H1 (cell line): ENCODE results near the gene ATP5F1E. TPM values are rescaled to one million over a fixed set of nuclear protein-coding genes. Genes with fewer than 3 reads are reported as not detected.

Experiments
- CTCF ChIA-PET: fragments of 300-600 bp; sonication (Branson Sonifier 250); formaldehyde crosslinking; loops from one replicate; lab custom pipeline; 2021; ENCODE audit not compliant: partially characterized antibody; lab: Charles Lee
- POLR2A ChIA-PET: fragments of 300-600 bp; sonication (Branson Sonifier 250); formaldehyde crosslinking; loops from one replicate; lab custom pipeline; 2021; ENCODE audit warnings: inconsistent platforms; ENCODE audit not compliant: partially characterized antibody; lab: Charles Lee
- DNase-seq, 2 experiments: peaks; one replicate each; pipeline versions ENCODE4 v3.0.0 to v3.0.0-alpha.2; 2010 to 2022; ENCODE audit warnings: low spot score in 2 of 2, low read depth in 1 of 2, mixed read lengths in 1 of 2
- FAIRE-seq: peaks from 2 replicates; lab custom pipeline; 2011; peaks lifted over from hg19 to GRCh38; lab: Jason Lieb, UNC
- H2AFZ ChIP-seq: 2 replicates; pipeline ENCODE4 v1.8.1; 2012; ENCODE audit warnings: low read length, inconsistent platforms
- H2AK5ac ChIP-seq: 2 replicates; pipeline ENCODE4 v1.6.1; 2013; ENCODE audit warnings: low read depth, low read length
- H2BK120ac ChIP-seq: replicated peaks from 2 replicates; pipeline ENCODE3; 2013; ENCODE audit warnings: low read depth, low read length, inconsistent platforms
- H2BK12ac ChIP-seq: 2 replicates; pipeline ENCODE4 v1.6.1; 2013; ENCODE audit warnings: low read depth, low read length
- H2BK15ac ChIP-seq: 2 replicates; pipeline ENCODE4 v1.6.1; 2013; ENCODE audit warnings: low read length
- H2BK20ac ChIP-seq: 2 replicates; pipeline ENCODE4 v1.6.1; 2013; ENCODE audit warnings: low read length
- H2BK5ac ChIP-seq: 2 replicates; pipeline ENCODE4 v1.6.1; 2013; ENCODE audit warnings: low read depth, low read length
- H3K14ac ChIP-seq: 2 replicates; pipeline ENCODE4 v1.6.1; 2013; ENCODE audit warnings: inconsistent platforms; ENCODE audit not compliant: insufficient read length
- H3K18ac ChIP-seq: 2 replicates; pipeline ENCODE4 v1.6.1; 2013; ENCODE audit warnings: low read length; ENCODE audit errors: extremely low read depth
- H3K23ac ChIP-seq: 2 replicates; pipeline ENCODE4 v1.6.1; 2013; ENCODE audit warnings: inconsistent platforms; ENCODE audit not compliant: insufficient read length
- H3K23me2 ChIP-seq: 2 replicates; pipeline ENCODE4 v1.6.1; 2013; ENCODE audit warnings: low read depth, low read length
- H3K27ac ChIP-seq: 2 replicates; pipeline ENCODE4 v1.6.1; 2011; ENCODE audit warnings: low read depth, low read length, inconsistent platforms
- H3K27me3 ChIP-seq, 4 experiments: replicated peaks in 1 of 4; 1 replicate in 1 of 4; 2 replicates in 3 of 4; pipeline versions ENCODE4 v1.6.1 to v1.8.1; 2011 to 2013; ENCODE audit warnings: low read length in 3 of 4, mild to moderate bottlenecking in 3 of 4, inconsistent platforms in 2 of 4, mixed read lengths in 2 of 4, moderate library complexity in 1 of 4; ENCODE audit not compliant: control insufficient read depth in 3 of 4, insufficient read depth in 3 of 4; ENCODE audit errors: extremely low read depth in 1 of 4
- H3K36me3 ChIP-seq, 4 experiments: 2 replicates each; pipeline versions ENCODE4 v1.6.1 to v1.8.1; 2011 to 2013; ENCODE audit warnings: mild to moderate bottlenecking in 4 of 4, low read length in 3 of 4, moderate library complexity in 2 of 4, control low read depth in 1 of 4, inconsistent platforms in 1 of 4; ENCODE audit not compliant: insufficient read depth in 4 of 4, control insufficient read depth in 2 of 4
- H3K4ac ChIP-seq: replicated peaks from 2 replicates; pipeline ENCODE3; 2013; ENCODE audit warnings: low read length, low read depth, mixed read lengths, inconsistent platforms; ENCODE audit not compliant: insufficient read length
- H3K4me1 ChIP-seq, 4 experiments: replicated peaks in 1 of 4; 1 replicate in 1 of 4; 2 replicates in 3 of 4; pipeline versions ENCODE4 v1.6.1 to v1.8.1; 2011 to 2013; ENCODE audit warnings: low read length in 3 of 4, inconsistent platforms in 2 of 4, mixed read lengths in 1 of 4; ENCODE audit not compliant: insufficient read depth in 4 of 4, control insufficient read depth in 3 of 4
- H3K4me2 ChIP-seq, 2 experiments: 2 replicates each; pipeline versions ENCODE4 v1.6.1 to v1.8.1; 2011 to 2013; ENCODE audit warnings: low read depth in 2 of 2, low read length in 2 of 2, control low read depth in 1 of 2, inconsistent platforms in 1 of 2, mild to moderate bottlenecking in 1 of 2; ENCODE audit not compliant: insufficient read depth in 1 of 2
- H3K4me3 ChIP-seq, 4 experiments: fragments of 200-600, 300-600 bp in 1 of 4; sonication (generic), shearing (Covaris generic), sonication (Bioruptor Twin) in 1 of 4; 2 replicates each; pipeline versions ENCODE4 v1.5.1 to v1.8.1; 2011 to 2016; ENCODE audit warnings: low read length in 4 of 4, low read depth in 3 of 4, control low read depth in 2 of 4, inconsistent platforms in 2 of 4, mild to moderate bottlenecking in 2 of 4, mixed read lengths in 1 of 4, moderate library complexity in 1 of 4; ENCODE audit not compliant: insufficient read depth in 2 of 4; ENCODE audit errors: extremely low read depth in 1 of 4
- H3K56ac ChIP-seq: replicated peaks from 2 replicates; pipeline ENCODE3; 2013; ENCODE audit warnings: low read depth, mild to moderate bottlenecking, mixed read lengths, low read length, inconsistent platforms; ENCODE audit not compliant: insufficient read length
- H3K79me1 ChIP-seq: 2 replicates; pipeline ENCODE4 v1.6.1; 2013; ENCODE audit warnings: low read depth, low read length, control low read depth
- H3K79me2 ChIP-seq, 2 experiments: 2 replicates each; pipeline versions ENCODE4 v1.6.1 to v1.8.1; 2012 to 2013; ENCODE audit warnings: low read length in 2 of 2, mild to moderate bottlenecking in 2 of 2, inconsistent platforms in 1 of 2; ENCODE audit not compliant: insufficient read depth in 2 of 2, control insufficient read depth in 1 of 2
- H3K9ac ChIP-seq, 4 experiments: replicated peaks in 1 of 4; 1 replicate in 1 of 4; 2 replicates in 3 of 4; pipeline versions ENCODE4 v1.6.1 to v1.8.1; 2011 to 2013; ENCODE audit warnings: low read depth in 3 of 4, low read length in 3 of 4, control low read depth in 2 of 4, mild to moderate bottlenecking in 2 of 4, moderate library complexity in 2 of 4, inconsistent platforms in 1 of 4; ENCODE audit errors: extremely low read depth in 1 of 4
- H3K9me3 ChIP-seq, 2 experiments: 2 replicates each; pipeline versions ENCODE4 v1.6.1 to v1.8.1; 2012 to 2013; ENCODE audit warnings: mild to moderate bottlenecking in 2 of 2, moderate library complexity in 2 of 2, control low read depth in 1 of 2, inconsistent platforms in 1 of 2, low read depth in 1 of 2, low read length in 1 of 2, mixed read lengths in 1 of 2; ENCODE audit not compliant: insufficient read depth in 2 of 2
- H4K20me1 ChIP-seq, 2 experiments: replicated peaks in 1 of 2; 2 replicates each; pipeline versions ENCODE3 to v1.8.1; 2011 to 2013; ENCODE audit warnings: inconsistent platforms in 2 of 2, low read length in 2 of 2, mild to moderate bottlenecking in 1 of 2; ENCODE audit not compliant: insufficient read depth in 2 of 2, control insufficient read depth in 1 of 2
- H4K5ac ChIP-seq: 2 replicates; pipeline ENCODE4 v1.6.1; 2013; ENCODE audit warnings: low read length, low read depth, mixed read lengths, inconsistent platforms; ENCODE audit not compliant: insufficient read length
- H4K8ac ChIP-seq: 2 replicates; pipeline ENCODE4 v1.8.0; 2013; ENCODE audit warnings: mild to moderate bottlenecking, moderate library complexity, low read length, inconsistent platforms; ENCODE audit not compliant: insufficient read depth; ENCODE audit errors: extremely low read depth
- H4K91ac ChIP-seq: replicated peaks from 2 replicates; pipeline ENCODE3; 2013; ENCODE audit warnings: low read length, mixed read lengths, inconsistent platforms; ENCODE audit not compliant: insufficient read length
- BACH1 ChIP-seq: IDR thresholded peaks from 2 replicates; pipeline ENCODE4 v1.6.1; 2012; ENCODE audit warnings: low read length, improper control_type of control experiment
- EZH2 ChIP-seq: fragments of 200-600 bp; sonication (generic); IDR thresholded peaks from 2 replicates; pipeline ENCODE4 v1.7.1; 2012; ENCODE audit warnings: low read depth, mild to moderate bottlenecking, moderate library complexity, low read length, inconsistent platforms; ENCODE audit not compliant: severe bottlenecking
- FOSL1 ChIP-seq: IDR thresholded peaks from 2 replicates; pipeline ENCODE4 v1.6.1; 2011; ENCODE audit warnings: mild to moderate bottlenecking, low read depth, low read length, moderate library complexity; ENCODE audit not compliant: insufficient read depth
- NANOG ChIP-seq: IDR thresholded peaks from 2 replicates; pipeline ENCODE4 v1.6.1; 2011; ENCODE audit warnings: low read length, low read depth, mild to moderate bottlenecking, inconsistent platforms; ENCODE audit not compliant: insufficient read depth, poor library complexity, severe bottlenecking
- POLR2AphosphoS5 ChIP-seq: IDR thresholded peaks from 2 replicates; pipeline ENCODE4 v1.6.1; 2011; ENCODE audit warnings: low read depth, low read length
- WGBS, 2 experiments: shearing (Covaris generic) in 1 of 2; methylation state at CpG; one replicate each; pipeline versions ENCODE4 v1.1.6 to v1.1.7; 2013 to 2015; ENCODE audit warnings: low lambda C conversion rate in 2 of 2, mixed read lengths in 2 of 2, inconsistent platforms in 1 of 2, low coverage in 1 of 2, missing lambda C conversion rate in 1 of 2; ENCODE audit not compliant: insufficient replicate concordance in 2 of 2, insufficient coverage in 1 of 2, insufficient read length in 1 of 2; ENCODE audit errors: extremely low coverage in 1 of 2, missing lambda C conversion rate in 1 of 2; 5-methylcytosine and 5-hydroxymethylcytosine counted together
- polyA plus RNA-seq, 7 experiments: library from polyadenylated mRNA; depleted of rRNA in 3 of 7; stranded (reverse) in 5 of 7; unstranded in 2 of 7; fragments of >200 nt in 5 of 7; fragments of 200-250 nt in 2 of 7; gene quantifications; 1 replicate in 5 of 7; 2 replicates in 1 of 7; 4 replicates in 1 of 7; pipeline versions ENCODE4 v1.2.1 to v1.2.3, GENCODE V29; 2011 to 2013; ENCODE audit warnings: missing spikeins in 2 of 7, mixed read lengths in 2 of 7
- total RNA-seq: library from RNA; stranded (reverse); fragmentation: NEBNext Ultra II Directional; extraction: Animal tissue kit (Norgen Biotek cat#: 25700); gene quantifications from 2 replicates; pipeline ENCODE4 v1.2.1, GENCODE V29; 2021

ATP5F1E gene
- total and polyA plus RNA-seq, 2 of the 8 experiments (the other 6 are each of a cell fraction or from before 2014, with no cell fraction given), result 15.7 to 47.8 TPM

DNA sequence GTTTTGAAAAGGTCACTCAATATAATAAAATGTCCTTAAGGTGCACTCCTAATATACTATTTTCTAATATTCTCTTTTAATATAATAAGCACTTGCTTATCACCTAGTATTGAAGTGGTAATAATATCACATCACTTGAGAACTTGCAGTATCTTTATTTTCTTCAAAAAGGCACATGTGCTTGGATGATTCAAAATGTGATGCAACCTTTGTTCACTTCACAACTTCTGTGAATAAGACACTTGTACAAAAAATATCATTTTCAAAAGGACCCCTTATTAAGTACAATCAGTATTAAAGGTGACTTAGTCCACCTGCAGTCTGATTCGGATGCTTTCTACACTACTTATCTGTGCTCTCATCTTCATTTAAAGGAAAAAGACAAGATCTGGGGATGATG is 7.1 kb upstream of the ATP5F1E start:
- 88% methylated on average over 1 of the region's 1 CpG; no CpG with 5 or more reads in 1 of the 2 experiments for WGBS, 2 experiments
- Histone ChIP-seq H3K4me2 (no peak overlapping the region), H3K23me2 (peaks cover 2% of the 10 kb centered on the region; the same call in 1 of the 2 replicates), H3K9ac (no peak overlapping the region), H4K5ac (no peak overlapping the region), H3K79me2 (peaks cover 11 to 35% of the 10 kb centered on the region in 2 experiments; a peak in 3 of 4 replicates), H4K20me1 (peaks cover 0 to 2% of the 10 kb centered on the region in 2 experiments), H3K56ac (no peak overlapping the region), H2BK20ac (no peak overlapping the region), H2AFZ (no peak overlapping the region), H3K14ac (no peak overlapping the region), H2BK5ac (no peak overlapping the region), H3K4me1 (peaks cover 0 to 4% (median 0%) of the 10 kb centered on the region in 4 experiments; a peak in 1 of 7 replicates), H2AK5ac (no peak overlapping the region), H2BK120ac (no peak overlapping the region), H3K23ac (no peak overlapping the region), H3K36me3 (peaks cover 0 to 25% (median 7%) of the 10 kb centered on the region in 4 experiments; a peak in 4 of 8 replicates), H3K27me3 (no peaks in the 10 kb centered on the region), H3K4ac (no peak overlapping the region), H2BK15ac (no peak overlapping the region), H4K91ac (no peak overlapping the region), H3K79me1 (no peaks in the 10 kb centered on the region; the same call in 1 of the 2 replicates), H3K4me3 (no peak overlapping the region), H3K18ac (no peak overlapping the region), H3K9me3 (no peaks in the 10 kb centered on the region; a peak in 1 of 4 replicates), H2BK12ac (no peak overlapping the region), H4K8ac (no peak overlapping the region), H3K27ac (no peak overlapping the region)
- POLR2A ChIA-PET, result no interaction called here
- no peak for FAIRE-seq
- TF ChIP-seq FOSL1 (no peak), NANOG (no peak), POLR2AphosphoS5 (no peak), EZH2 (no peak), BACH1 (no peak)
- DNase-seq, result no peak
- CTCF ChIA-PET, result no interaction called here
